Lung (tissue), 12 donors: ENCODE measurements around the gene IQCE. TPM values are rescaled to one million over a fixed set of nuclear protein-coding genes. Genes with fewer than 3 reads are reported as not detected.

Experiments used
- ATAC-seq: fragments of 200-7000 bp; cut with Tn5 transposase; one replicate; pipeline ENCODE4 v1.9.1; 2020; ENCODE audit warnings: moderate number of reproducible peaks; ENCODE audit not compliant: insufficient read depth, low FRiP score
- DNase-seq, 3 donors: peaks; one replicate each; pipeline ENCODE4 v3.0.0-alpha.2; 2013 to 2017
- H3K27ac ChIP-seq, 2 donors: one replicate each; pipeline ENCODE4 v1.5.1; 2013; ENCODE audit warnings: mild to moderate bottlenecking in 2 of 2, moderate library complexity in 2 of 2, control low read depth in 1 of 2, inconsistent platforms in 1 of 2, low read depth in 1 of 2, low read length in 1 of 2
- H3K27me3 ChIP-seq, 3 donors: one replicate each; pipeline ENCODE4 v1.5.1; 2013; ENCODE audit warnings: low read length in 2 of 3; ENCODE audit not compliant: control insufficient read depth in 3 of 3, insufficient read depth in 3 of 3
- H3K36me3 ChIP-seq, 4 donors: one replicate each; pipeline ENCODE4 v1.5.1; 2013; ENCODE audit warnings: low read length in 4 of 4, mild to moderate bottlenecking in 1 of 4, moderate library complexity in 1 of 4; ENCODE audit not compliant: control insufficient read depth in 4 of 4, insufficient read depth in 4 of 4
- H3K4me1 ChIP-seq, 5 donors: one replicate each; pipeline ENCODE4 v1.5.1; 2013; ENCODE audit warnings: low read length in 5 of 5, mild to moderate bottlenecking in 2 of 5, moderate library complexity in 1 of 5; ENCODE audit not compliant: control insufficient read depth in 5 of 5, insufficient read depth in 5 of 5
- H3K4me3 ChIP-seq: one replicate; pipeline ENCODE4 v1.5.1; 2013; ENCODE audit warnings: mild to moderate bottlenecking, control low read depth, moderate library complexity
- H3K9ac ChIP-seq, 2 donors: one replicate each; pipeline ENCODE4 v1.5.1; 2013; ENCODE audit warnings: low read length in 2 of 2, control low read depth in 1 of 2; ENCODE audit not compliant: insufficient read depth in 1 of 2
- H3K9me3 ChIP-seq, 4 donors: one replicate each; pipeline ENCODE4 v1.5.1; 2013; ENCODE audit warnings: low read length in 3 of 4, mild to moderate bottlenecking in 1 of 4, moderate library complexity in 1 of 4; ENCODE audit not compliant: control insufficient read depth in 4 of 4, insufficient read depth in 3 of 4
- CTCF ChIP-seq: IDR thresholded peaks from 2 replicates; pipeline ENCODE4 v1.5.1; 2012; ENCODE audit warnings: mild to moderate bottlenecking; ENCODE audit errors: control extremely low read depth, extremely low read depth
- WGBS, 2 donors: extraction: QIAGEN DNeasy Blood & Tissue Kit; methylation state at CpG; one replicate each; pipeline ENCODE4 v1.1.7; 2013; 5-methylcytosine and 5-hydroxymethylcytosine counted together
- polyA plus RNA-seq, 2 donors: library from polyadenylated mRNA; stranded (reverse); fragments of 200-250 nt; gene quantifications; one replicate each; pipeline ENCODE4 v1.2.1, GENCODE V29; 2013
- total RNA-seq, 2 donors: library from RNA; depleted of rRNA in 1 of 2; stranded (reverse); fragments of >200 nt in 1 of 2; gene quantifications; one replicate each; pipeline ENCODE4 v1.2.1, GENCODE V29; 2014 to 2021
- donor health status: control.
- donor health status: control.
- donor health status: Bipolar disorder and iron deficiency.
- donor health status: healthy.
- donor health status: DM: yes; HTN: yes; CAD: no.

The IQCE gene
- total and polyA plus RNA-seq, 4 donors, result 8.1 to 29.0 (median 16.0) TPM

- no peak for ATAC-seq
- Histone ChIP-seq H3K4me3 (no peak overlapping the region), H3K4me1 (no peaks in the 10 kb centered on the region), H3K27me3 (no peaks in the 10 kb centered on the region), H3K9me3 (no peaks in the 10 kb centered on the region), H3K36me3 (peaks cover 0 to 46% (median 17%) of the 10 kb centered on the region in 4 donors), H3K27ac (no peak overlapping the region), H3K9ac (no peak overlapping the region)
- no peak for TF ChIP-seq CTCF
- no peak for DNase-seq
- WGBS, 2 donors, result 91 to 92% methylated on average over 10 of the region's 10 CpGs
Observed at GRCh38 chr7:2594599-2594998, 35.8 kb downstream of the IQCE start.

- peaks cover 0 to 44% (median 17%) of the 10 kb centered on the region in 4 donors for H3K36me3 ChIP-seq
- DNase-seq, result no peak
Observed at GRCh38 chr7:2595258-2595860, 36.6 kb downstream of the IQCE start.

GRCh38 chr7:2596464-2597272 is 37.9 kb downstream of the IQCE start:
- Histone ChIP-seq H3K4me3 (no peak overlapping the region), H3K9ac (no peak overlapping the region), H3K9me3 (no peaks in the 10 kb centered on the region), H3K4me1 (no peaks in the 10 kb centered on the region), H3K27ac (no peak overlapping the region), H3K27me3 (no peaks in the 10 kb centered on the region), H3K36me3 (peaks cover 0 to 43% (median 16%) of the 10 kb centered on the region in 4 donors)
- ATAC-seq (no peak), DNase-seq (no peak)
- TF ChIP-seq CTCF, result no peak
- WGBS, 2 donors, result 92 to 94% methylated on average over 22 of the region's 22 CpGs

More at GRCh38 chr7:2595258-2595860, 36.6 kb downstream of the IQCE start:
- H3K4me3 ChIP-seq, result no peak overlapping the region
- H3K4me1 ChIP-seq, result no peaks in the 10 kb centered on the region
- H3K27me3 ChIP-seq, result no peaks in the 10 kb centered on the region
- ATAC-seq, result no peak
- no peak overlapping the region for H3K27ac ChIP-seq
- 90 to 91% methylated on average over 20 to 27 of the region's 27 CpGs for WGBS, 2 donors
- no peaks in the 10 kb centered on the region for H3K9me3 ChIP-seq
- no peak overlapping the region for H3K9ac ChIP-seq
- no peak for TF ChIP-seq CTCF
